CD4-positive, alpha-beta memory T cell (primary cell): ENCODE measurements around the gene MXI1. TPM values are rescaled to one million over a fixed set of nuclear protein-coding genes. Genes with fewer than 3 reads are reported as not detected.
A peak's percentile ranks its signal among the peaks of the same experiment; 100 is the strongest.

Experiments used
- CTCF ChIA-PET: fragments of 350-600 bp; sonication (Branson Sonifier 250); formaldehyde crosslinking; loops from one replicate; lab custom pipeline; 2021; ENCODE audit warnings: inconsistent platforms; ENCODE audit not compliant: partially characterized antibody; lab: Charles Lee
- POLR2A ChIA-PET: fragments of 350-600 bp; sonication (Branson Sonifier 250); formaldehyde crosslinking; loops from one replicate; lab custom pipeline; 2021; ENCODE audit not compliant: partially characterized antibody; lab: Charles Lee
- DNase-seq, 5 donors: peaks; one replicate each; pipeline versions ENCODE4 v3.0.0 to v3.0.0-alpha.2; 2020 to 2022; ENCODE audit warnings: mixed read lengths in 1 of 5
- H3K27ac ChIP-seq: one replicate; pipeline ENCODE4 v1.7.0; 2013; ENCODE audit warnings: low read depth, low read length
- H3K27me3 ChIP-seq: 2 replicates; pipeline ENCODE4 v1.7.0; 2013; ENCODE audit warnings: mild to moderate bottlenecking, low read length, moderate library complexity; ENCODE audit not compliant: insufficient read depth
- H3K36me3 ChIP-seq: 2 replicates; pipeline ENCODE4 v1.7.0; 2013; ENCODE audit warnings: mild to moderate bottlenecking, low read length, moderate library complexity; ENCODE audit not compliant: insufficient read depth
- H3K4me1 ChIP-seq: 2 replicates; pipeline ENCODE4 v1.7.0; 2013; ENCODE audit warnings: mild to moderate bottlenecking, low read length, moderate library complexity; ENCODE audit not compliant: insufficient read depth
- H3K4me3 ChIP-seq, 2 donors: one replicate each; pipeline ENCODE4 v1.7.0; 2013; ENCODE audit warnings: low read length in 2 of 2, mild to moderate bottlenecking in 1 of 2
- H3K9me3 ChIP-seq, 2 donors: one replicate each; pipeline ENCODE4 v1.7.0; 2013; ENCODE audit warnings: low read length in 2 of 2, control low read depth in 1 of 2; ENCODE audit not compliant: control insufficient read depth in 1 of 2
- H3K27ac Mint-ChIP-seq, 7 donors: one replicate each; pipeline ENCODE4 v1.8.0; 2020 to 2021; ENCODE audit warnings: mixed read lengths in 7 of 7, mild to moderate bottlenecking in 6 of 7, inconsistent platforms in 3 of 7, moderate library complexity in 3 of 7
- H3K27me3 Mint-ChIP-seq, 2 donors: one replicate each; pipeline ENCODE4 v1.8.0; 2020 to 2021; ENCODE audit warnings: mixed read lengths in 2 of 2
- H3K36me3 Mint-ChIP-seq, 2 donors: one replicate each; pipeline ENCODE4 v1.8.0; 2020 to 2021; ENCODE audit warnings: mixed read lengths in 2 of 2, inconsistent platforms in 1 of 2, mild to moderate bottlenecking in 1 of 2
- H3K4me1 Mint-ChIP-seq, 4 donors: one replicate each; pipeline ENCODE4 v1.8.0; 2020 to 2021; ENCODE audit warnings: mixed read lengths in 4 of 4, mild to moderate bottlenecking in 1 of 4
- H3K4me3 Mint-ChIP-seq, 8 donors: one replicate each; pipeline ENCODE4 v1.8.0; 2020 to 2021; ENCODE audit warnings: mixed read lengths in 8 of 8, mild to moderate bottlenecking in 7 of 8, moderate library complexity in 6 of 8, inconsistent platforms in 3 of 8
- H3K9me3 Mint-ChIP-seq, 8 donors: one replicate each; pipeline ENCODE4 v1.8.0; 2020 to 2021; ENCODE audit warnings: mixed read lengths in 8 of 8, mild to moderate bottlenecking in 5 of 8, inconsistent platforms in 3 of 8, moderate library complexity in 1 of 8
- intact Hi-C: fragments of 100-400 bp; cut with micrococcal nuclease; formaldehyde crosslinking; loops from one replicate; pipeline ENCODE4 v1.15.1; 2023
- polyA plus RNA-seq, 2 donors: library from polyadenylated mRNA; unstranded; fragments of 300-500 nt; fragmentation: Illumina TruSeq; gene quantifications; one replicate each; pipeline ENCODE4 v1.2.3, GENCODE V29; 2021
- total RNA-seq, 2 experiments: library from RNA; stranded (reverse); gene quantifications; one replicate each; pipeline ENCODE4 v1.2.3, GENCODE V29; 2021

The MXI1 gene
- total and polyA plus RNA-seq, 4 experiments from 2014 or later, result 32.1 to 56.6 (median 52.1) TPM

DNA sequence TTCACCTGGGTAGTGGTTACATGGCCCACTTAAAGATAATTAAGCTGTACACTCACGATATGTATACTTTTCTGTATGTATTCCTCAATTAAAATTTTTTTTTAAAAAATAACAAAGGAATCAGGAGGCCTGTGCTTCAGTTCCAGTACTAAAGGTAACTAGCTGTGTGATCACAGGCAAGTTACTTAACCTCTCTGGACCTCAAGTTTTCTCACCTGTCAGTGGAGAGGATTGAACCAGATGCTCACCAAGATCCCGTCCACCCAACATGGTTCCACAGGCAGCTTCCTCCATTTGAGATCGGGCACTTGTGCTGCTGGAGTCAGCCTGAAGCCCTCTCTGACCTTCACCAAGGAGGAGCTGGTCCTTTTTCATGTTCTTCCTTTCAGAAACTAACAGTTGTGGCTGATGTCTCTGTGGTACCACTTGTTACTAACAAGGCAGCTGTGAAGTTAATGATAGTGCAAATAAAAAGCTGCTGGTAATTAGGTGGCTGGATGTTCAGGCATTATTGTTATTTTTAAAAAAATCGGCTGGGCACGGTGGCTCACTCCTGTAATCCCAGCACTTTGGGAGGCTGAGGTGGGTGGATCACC, 126.8 kb downstream of the MXI1 start:
- Histone ChIP-seq H3K9me3 (no peaks in the 10 kb centered on the region), H3K27me3 (no peaks in the 10 kb centered on the region), H3K4me3 (no peak overlapping the region), H3K4me1 (peaks cover 15% of the 10 kb centered on the region), H3K27ac (no peak overlapping the region), H3K36me3 (no peaks in the 10 kb centered on the region)
- H3K36me3 Mint-ChIP-seq, result peaks cover 2 to 10% of the 10 kb centered on the region in 2 donors
- POLR2A ChIA-PET, result interaction anchor here (1.2 kb wide), 1 partner anchor 165 kb away, joined by 5 read pairs; no protein-coding TSS in a partner anchor
- H3K9me3 Mint-ChIP-seq, result peaks cover 2 to 21% (median 10%) of the 10 kb centered on the region in 8 donors
- H3K4me1 Mint-ChIP-seq, result peaks cover 7 to 13% (median 10%) of the 10 kb centered on the region in 4 donors
- H3K27me3 Mint-ChIP-seq, result peaks cover 0 to 2% of the 10 kb centered on the region in 2 donors
- CTCF ChIA-PET, result interaction anchor here (0.8 to 1.6 kb wide), 7 partner anchors 11 to 165 kb away, joined by 3 to 6 read pairs (median 4); no protein-coding TSS in a partner anchor
- H3K27ac Mint-ChIP-seq, result no peak overlapping the region
- no peak overlapping the region for H3K4me3 Mint-ChIP-seq
- intact Hi-C loops, result no loop called here
- DNase-seq, result no peak

DNA sequence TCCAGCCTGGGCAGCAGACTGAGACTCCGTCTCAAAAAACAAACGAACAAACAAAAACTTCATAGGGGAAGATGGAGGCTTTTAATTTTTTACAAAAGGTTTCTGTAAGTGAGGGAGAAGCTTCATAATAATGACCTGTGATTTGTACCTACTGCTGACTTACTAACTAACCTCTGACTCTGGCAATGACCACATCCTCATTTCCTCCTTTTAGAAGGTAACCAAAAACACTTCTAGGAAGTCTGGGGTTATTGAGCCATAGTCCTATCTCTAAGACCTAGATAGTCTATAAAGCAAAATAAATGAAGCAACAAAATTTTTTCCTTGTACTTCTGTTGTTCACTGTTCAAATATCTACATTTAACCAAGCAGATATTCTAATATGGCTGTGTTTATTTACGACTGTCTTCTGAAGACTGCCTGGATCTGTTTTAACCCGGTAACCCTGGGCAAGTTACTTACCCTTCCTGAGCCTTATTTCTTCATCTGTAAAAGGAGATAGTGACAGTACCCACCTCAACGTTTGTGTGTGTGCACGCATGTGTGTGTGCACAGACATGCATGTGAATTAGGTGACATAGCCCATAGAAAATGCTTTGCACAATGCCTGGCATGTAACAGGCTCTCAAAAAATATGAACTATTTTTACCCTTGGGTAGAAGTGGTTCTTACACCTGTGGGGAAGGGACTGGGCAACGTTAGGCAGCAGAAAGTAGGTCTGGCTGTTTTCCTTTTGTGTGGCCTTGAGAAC, 128.1 kb downstream of the MXI1 start:
- CTCF ChIA-PET, result interaction anchor here (0.8 to 1.0 kb wide), 2 partner anchors 163 to 198 kb away, joined by 3 to 5 read pairs; no protein-coding TSS in a partner anchor

GRCh38 chr10:110336111-110336721, 128.8 kb downstream of the MXI1 start:
- DNase-seq, result no peak
- H3K27ac Mint-ChIP-seq, result peak overlapping the region in 1 of 7 donors; percentile 29
- Histone ChIP-seq H3K9me3 (no peaks in the 10 kb centered on the region), H3K36me3 (no peaks in the 10 kb centered on the region), H3K27me3 (no peaks in the 10 kb centered on the region), H3K27ac (no peak overlapping the region), H3K4me1 (peaks cover 15% of the 10 kb centered on the region), H3K4me3 (no peak overlapping the region)
- no peaks in the 10 kb centered on the region for H3K36me3 Mint-ChIP-seq
- ChIA-PET CTCF (interaction anchor here (1.6 kb wide), 1 partner anchor 19 kb away, joined by 4 read pairs; no protein-coding TSS in a partner anchor), POLR2A (no interaction called here)
- peaks cover 7 to 13% (median 10%) of the 10 kb centered on the region in 4 donors for H3K4me1 Mint-ChIP-seq
- H3K4me3 Mint-ChIP-seq, result no peak overlapping the region
- intact Hi-C loops, result no loop called here
- peaks cover 0 to 4% of the 10 kb centered on the region in 2 donors for H3K27me3 Mint-ChIP-seq
- H3K9me3 Mint-ChIP-seq, result peaks cover 0 to 4% (median 0%) of the 10 kb centered on the region in 8 donors

More for the DNA sequence above, 128.1 kb downstream of the MXI1 start:
- no peak overlapping the region for H3K4me3 ChIP-seq
- peaks cover 0 to 10% (median 5%) of the 10 kb centered on the region in 8 donors for H3K9me3 Mint-ChIP-seq
- H3K4me3 Mint-ChIP-seq, result peak overlapping the region in 1 of 8 donors; percentile 20
- no peak for DNase-seq
- H3K9me3 ChIP-seq, result no peaks in the 10 kb centered on the region
- peaks cover 0 to 6% of the 10 kb centered on the region in 2 donors for H3K36me3 Mint-ChIP-seq
- H3K27me3 ChIP-seq, result no peaks in the 10 kb centered on the region
- peak overlapping the region in 4 of 7 donors; percentile 27 to 68 (median 36) for H3K27ac Mint-ChIP-seq
- peaks cover 15% of the 10 kb centered on the region for H3K4me1 ChIP-seq
- intact Hi-C loops, result no loop called here
- no peak overlapping the region for H3K27ac ChIP-seq
- POLR2A ChIA-PET, result interaction anchor here (1.2 kb wide), 1 partner anchor 163 kb away, joined by 5 read pairs; no protein-coding TSS in a partner anchor
- no peaks in the 10 kb centered on the region for H3K36me3 ChIP-seq
- peaks cover 7 to 13% (median 10%) of the 10 kb centered on the region in 4 donors for H3K4me1 Mint-ChIP-seq
- peaks cover 0 to 4% of the 10 kb centered on the region in 2 donors for H3K27me3 Mint-ChIP-seq

Other genes starting within 250 kb of the MXI1 start
- 100 to 1,000 TPM; 365 to 374 TPM for gene ADD3, start 199.6 kb upstream of the MXI1 start, total RNA-seq
- 100 to 1,000 TPM; 525 to 613 TPM for gene ADD3, start 199.6 kb upstream of the MXI1 start, polyA plus RNA-seq
- gene SMNDC1, start 97.3 kb downstream of the MXI1 start, total RNA-seq, result 10 to 100 TPM; 39.0 to 39.3 TPM
- 10 to 100 TPM; 11.3 to 22.6 TPM for gene SMNDC1, start 97.3 kb downstream of the MXI1 start, polyA plus RNA-seq